ENCODE data around the gene METTL27.

GRCh38 chr7:73829505-73829904, 12.8 kb downstream of the METTL27 start:
- TF ChIP-seq CTCF (conservative IDR thresholded peaks at IDR 0.05 in 1 of 2, IDR thresholded peaks at IDR 0.05 in 1 of 2; ENCODE audit: low read depth in 1 of 2, low read length in 2 of 2) (no peak), EZH2 (IDR thresholded peaks at IDR 0.05; ENCODE audit: low read length, missing control alignments) (no peak)
